HepG2 (cell line): Measurements from ENCODE around the gene FIS1. TPM values are rescaled to one million over a fixed set of nuclear protein-coding genes. Genes with fewer than 3 reads are reported as not detected.

Experiments used
- CSRNP2 ChIP-seq: sonication (generic); formaldehyde crosslinking; conservative IDR thresholded peaks from 2 replicates; pipeline ENCODE4 v1.8.0; 2022; ENCODE audit warnings: low read depth, missing genetic modification reagents
- HOXA5 ChIP-seq: sonication (generic); formaldehyde crosslinking; IDR thresholded peaks from 2 replicates; pipeline ENCODE4 v1.4.0; 2020; ENCODE audit warnings: missing genetic modification reagents
- KAT7 ChIP-seq: IDR thresholded peaks from 2 replicates; pipeline ENCODE4 v1.6.1; 2018; ENCODE audit warnings: borderline replicate concordance, missing compliant biosample characterization
- MEIS2 ChIP-seq: sonication (generic); formaldehyde crosslinking; IDR thresholded peaks from 2 replicates; pipeline ENCODE4 v1.9.0; 2021; ENCODE audit warnings: mild to moderate bottlenecking, missing genetic modification reagents
- SP2 ChIP-seq: sonication (generic); formaldehyde crosslinking; IDR thresholded peaks from 2 replicates; pipeline ENCODE4 v1.5.1; 2020; ENCODE audit warnings: mild to moderate bottlenecking, missing genetic modification reagents
- TBX3 ChIP-seq: fragments of 450-650 bp; IDR thresholded peaks from 2 replicates; pipeline ENCODE4 v1.6.1; 2017; ENCODE audit warnings: antibody characterized with exemption, mild to moderate bottlenecking, inconsistent platforms, borderline replicate concordance
- ZBTB33 ChIP-seq: sonication (generic); formaldehyde crosslinking; IDR thresholded peaks from 2 replicates; pipeline ENCODE4 v1.4.0; 2020; ENCODE audit warnings: missing genetic modification reagents
- ZNF142 ChIP-seq: sonication (generic); formaldehyde crosslinking; IDR thresholded peaks from 2 replicates; pipeline ENCODE4 v1.4.0; 2020; ENCODE audit warnings: missing genetic modification reagents
- ZNF362 ChIP-seq: sonication (generic); formaldehyde crosslinking; IDR thresholded peaks from 2 replicates; pipeline ENCODE4 v1.4.0; 2020; ENCODE audit warnings: missing genetic modification reagents, mild to moderate bottlenecking, borderline replicate concordance
- ZNF451 ChIP-seq: sonication (generic); formaldehyde crosslinking; IDR thresholded peaks from 2 replicates; pipeline ENCODE4 v1.5.0; 2020; ENCODE audit warnings: mild to moderate bottlenecking, missing genetic modification reagents
- ZNF550 ChIP-seq: sonication (generic); formaldehyde crosslinking; IDR thresholded peaks from 2 replicates; pipeline ENCODE4 v1.4.0; 2020; ENCODE audit warnings: mild to moderate bottlenecking, missing genetic modification reagents, borderline replicate concordance
- ZNF574 ChIP-seq: sonication (generic); formaldehyde crosslinking; IDR thresholded peaks from 2 replicates; pipeline ENCODE4 v1.4.0; 2020; ENCODE audit warnings: missing genetic modification reagents
- polyA plus RNA-seq, 8 experiments: library from polyadenylated mRNA; depleted of rRNA in 3 of 8; stranded (reverse) in 7 of 8; unstranded in 1 of 8; fragments of >200 nt; fragmentation: Illumina TruSeq in 4 of 8; extraction: Trizol in 4 of 8; gene quantifications; 2 replicates each; pipeline versions ENCODE4 v1.2.1 to v1.2.3, GENCODE V29; 2011 to 2016; ENCODE audit warnings: low read depth in 4 of 8, missing spikeins in 1 of 8, mixed read lengths in 1 of 8; ENCODE audit not compliant: insufficient read depth in 1 of 8
- total RNA-seq, 5 experiments: library from RNA; depleted of rRNA; stranded (reverse); fragments of >200 nt; fragmentation: Illumina TruSeq; extraction: Trizol; gene quantifications; 2 replicates each; pipeline ENCODE4 v1.2.3, GENCODE V29; 2016; ENCODE audit warnings: low read depth in 1 of 5

FIS1 gene
- total and polyA plus RNA-seq, 2 of the 13 experiments (the other 11 are each of a cell fraction or from before 2014, with no cell fraction given), result 97.5 to 101 TPM

- TF ChIP-seq ZNF574 (CRISPR knock-in tag) (peak; percentile 97), KAT7 (CRISPR knock-in tag) (peak; percentile 65; the same call in 1 of the 2 replicates), CSRNP2 (CRISPR knock-in tag) (no peak), MEIS2 (peak; percentile 44; the same call in 1 of the 2 replicates), ZNF550 (CRISPR knock-in tag) (no peak), SP2 (CRISPR knock-in tag) (peak; percentile 79), ZNF362 (CRISPR knock-in tag) (0 out of 2 replicates have a peak, but pooled peaks have one; percentile 35), ZBTB33 (CRISPR knock-in tag) (no peak; the same call in 1 of the 2 replicates), ZNF451 (CRISPR knock-in tag) (0 out of 2 replicates have a peak, but pooled peaks have one; percentile 30), TBX3 (no peak), HOXA5 (CRISPR knock-in tag) (peak; percentile 68), ZNF142 (CRISPR knock-in tag) (peak; percentile 59)
These were observed at the start of gene FIS1 (continued) for GRCh38 chr7:101244375-101245146.
